GM18867 (cell line): ENCODE results near the gene STMP1.
A peak's percentile ranks its signal among the peaks of the same experiment; 100 is the strongest.
"Not testable (repeated sequence)": the region's sequence is repeated elsewhere in the genome, so short reads cannot be mapped to it uniquely, and the experiment has no call there.

Experiments used
- ATAC-seq: cut with Tn5 transposase; IDR thresholded peaks from one replicate; pipeline ENCODE4 v1.9.1; 2021; ENCODE audit warnings: mild to moderate bottlenecking, moderate library complexity; ENCODE audit not compliant: unreplicated experiment

The STMP1 gene

DNA sequence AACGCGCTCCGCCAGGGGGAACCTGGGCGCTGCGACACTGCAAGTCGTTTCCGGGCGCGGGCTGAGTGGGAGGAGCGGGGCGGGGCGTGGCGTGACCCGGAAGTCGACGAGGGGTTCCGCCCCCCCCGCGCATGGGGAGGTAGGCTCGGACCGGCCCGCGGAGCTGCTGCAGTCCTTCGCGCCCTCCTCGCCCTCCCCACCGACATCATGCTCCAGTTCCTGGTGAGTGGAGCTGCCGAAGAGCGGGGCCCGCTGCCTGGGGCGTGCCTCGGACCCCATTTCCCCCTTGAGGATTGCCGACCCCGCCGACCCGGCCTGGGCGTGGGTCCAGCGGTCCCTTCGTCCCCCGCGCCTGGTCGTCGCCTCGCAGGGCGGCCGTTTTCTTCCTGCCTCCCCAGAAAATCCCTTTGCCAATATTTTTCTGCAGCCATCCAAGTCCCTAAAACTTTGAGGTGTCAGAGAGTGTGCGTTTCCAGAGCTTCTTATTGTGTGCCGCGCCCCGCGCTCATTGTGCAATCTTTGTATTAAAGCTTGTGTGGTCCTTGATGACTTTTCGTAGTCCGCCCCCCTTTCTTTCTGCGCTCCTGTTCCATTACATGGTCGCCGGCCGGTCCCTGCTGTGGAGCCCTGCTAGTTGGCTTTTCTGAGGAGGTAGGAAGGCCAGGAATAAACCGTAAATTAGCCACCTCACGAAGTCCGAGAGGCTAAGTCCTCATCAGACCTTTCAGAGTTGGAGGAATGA is at the start of gene STMP1:
TSS of gene STMP1 (plus strand) at position 142 of the 742 bp plus-strand sequence.
- ATAC-seq = peak; percentile 96

GRCh38 chr7:135616136-135616535 is 46.2 kb upstream of the STMP1 start:
- no peak for ATAC-seq

GRCh38 chr7:135617781-135618180 is 44.5 kb upstream of the STMP1 start:
- no peak for ATAC-seq

DNA sequence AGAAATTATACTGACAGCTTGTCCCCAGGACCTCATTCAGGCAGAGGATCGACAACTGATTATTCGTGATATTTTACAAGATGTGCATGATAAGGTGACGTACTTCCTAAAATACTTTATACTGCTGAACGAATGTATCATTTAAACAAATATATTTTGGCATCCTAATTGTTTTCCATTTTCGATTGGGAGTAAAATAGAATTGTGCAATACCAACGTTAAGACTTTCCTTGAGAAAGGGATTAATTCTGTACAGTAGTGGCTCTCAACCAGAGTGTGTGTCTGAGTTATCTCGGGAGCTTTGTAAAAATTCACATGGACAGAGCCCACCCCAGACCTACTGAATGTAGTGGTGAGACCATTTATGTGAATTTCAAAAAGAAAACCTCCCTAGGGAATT is 43.8 kb upstream of the STMP1 start:
- no peak for ATAC-seq

DNA sequence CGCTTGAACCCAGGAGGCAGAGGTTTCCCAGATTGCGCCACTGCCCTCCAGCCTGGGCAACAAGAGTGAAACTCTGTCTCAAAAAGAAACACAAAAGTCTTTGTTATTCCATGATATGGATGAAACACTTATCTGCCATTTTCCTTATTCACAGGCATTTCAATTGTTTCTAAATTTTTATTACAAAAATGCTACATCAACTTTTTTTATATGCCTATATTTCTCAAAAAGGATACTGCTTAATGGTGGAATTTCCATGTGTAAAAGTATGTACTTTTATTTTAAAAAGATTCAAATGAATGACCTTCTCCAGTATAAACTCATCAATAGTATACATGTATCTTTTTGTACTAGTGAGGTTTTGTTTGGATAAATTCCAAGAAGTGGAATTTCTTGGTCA is 41.9 kb upstream of the STMP1 start:
- no peak for ATAC-seq

GRCh38 chr7:135620980-135621850 is 41.1 kb upstream of the STMP1 start:
- ATAC-seq = no peak

DNA sequence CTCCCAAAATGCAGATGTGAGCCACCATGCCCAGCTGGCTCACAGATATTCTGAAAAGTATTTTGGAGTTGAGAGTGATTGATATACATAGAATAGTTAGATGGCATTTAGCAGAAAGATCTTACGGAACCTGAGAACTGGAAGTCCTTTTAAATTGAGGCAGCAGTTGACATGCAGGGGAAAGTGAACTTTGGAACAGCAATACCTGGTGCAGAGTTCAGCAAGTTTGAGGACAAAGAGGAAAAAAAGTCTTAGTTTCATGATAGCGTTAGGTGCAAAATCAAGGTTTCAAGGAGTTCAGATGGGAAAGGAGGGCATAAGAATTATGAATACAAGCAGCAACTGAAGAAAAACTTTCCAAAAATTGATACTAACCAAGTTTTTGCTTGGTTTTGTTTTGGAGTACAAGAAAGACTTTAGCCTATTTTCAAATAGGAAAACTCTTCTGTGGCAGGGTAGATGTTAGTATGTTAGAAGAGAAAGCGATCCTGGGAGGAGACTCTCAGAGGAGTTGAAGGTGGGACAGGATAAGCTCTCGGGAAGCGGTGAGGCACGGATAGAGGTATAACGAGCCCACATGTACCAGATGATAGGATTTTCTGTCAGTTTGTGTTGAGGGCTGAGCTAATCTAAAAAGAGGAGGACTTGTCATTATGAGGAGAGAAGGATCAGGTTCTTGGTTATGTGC is 28.0 kb upstream of the STMP1 start:
- ATAC-seq = no peak

- not testable (repeated sequence) for ATAC-seq
These were observed 22.6 kb upstream of the STMP1 start for GRCh38 chr7:135639690-135640089.

GRCh38 chr7:135644154-135644553 is 18.2 kb upstream of the STMP1 start:
- no peak for ATAC-seq

GRCh38 chr7:135644729-135645128 is 17.6 kb upstream of the STMP1 start:
- ATAC-seq = no peak

DNA sequence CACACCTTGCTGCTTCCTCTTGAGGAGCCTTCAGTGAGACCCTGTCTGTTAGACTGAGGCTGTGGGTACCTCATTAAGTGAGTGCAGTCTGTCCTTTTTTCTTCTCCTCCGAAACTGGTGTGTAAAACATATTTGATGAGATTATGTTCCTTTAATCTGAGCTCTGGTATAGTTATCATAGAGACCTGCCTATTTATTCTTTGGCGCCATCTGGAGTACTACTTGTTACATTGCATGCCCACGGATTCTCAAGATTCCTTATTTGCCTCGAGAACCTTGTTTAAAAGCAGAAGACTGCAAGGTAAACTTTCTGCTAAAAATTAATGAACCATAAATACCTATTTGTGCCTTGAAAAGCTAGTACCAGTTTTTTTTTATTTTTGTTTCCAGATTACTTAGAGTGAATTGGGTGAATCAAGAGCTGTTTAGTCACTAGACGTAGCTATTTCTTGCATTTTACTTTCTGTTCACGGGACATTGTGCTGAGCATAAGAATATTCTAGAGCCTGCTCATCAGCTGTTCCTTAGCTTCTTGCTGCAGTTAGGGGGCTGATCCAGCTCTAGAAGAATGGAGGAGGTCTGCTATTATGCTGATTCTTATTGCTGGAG is 16.9 kb upstream of the STMP1 start:
- peak; percentile 74 for ATAC-seq

DNA sequence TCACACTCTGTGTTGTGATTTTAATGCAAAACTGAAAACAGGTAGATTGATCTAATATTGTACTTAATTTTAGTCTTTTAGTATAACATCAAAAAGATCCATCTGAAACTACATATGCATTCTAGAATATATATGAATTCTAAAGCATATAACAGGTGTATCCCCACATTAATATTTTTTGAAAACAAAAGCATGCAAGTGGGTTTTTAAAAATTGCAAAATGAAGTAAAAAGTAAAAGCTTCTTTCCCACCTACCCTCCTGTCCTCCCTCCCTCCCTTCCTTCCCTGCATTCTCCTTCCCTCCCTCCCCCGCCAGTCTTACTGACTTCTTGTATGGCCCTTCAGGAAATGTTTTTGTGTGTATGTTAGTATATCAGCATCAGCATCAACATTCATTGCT is 14.6 kb upstream of the STMP1 start:
- ATAC-seq = no peak

- no peak for ATAC-seq
These were observed 14.1 kb upstream of the STMP1 start for GRCh38 chr7:135648235-135648634.

DNA sequence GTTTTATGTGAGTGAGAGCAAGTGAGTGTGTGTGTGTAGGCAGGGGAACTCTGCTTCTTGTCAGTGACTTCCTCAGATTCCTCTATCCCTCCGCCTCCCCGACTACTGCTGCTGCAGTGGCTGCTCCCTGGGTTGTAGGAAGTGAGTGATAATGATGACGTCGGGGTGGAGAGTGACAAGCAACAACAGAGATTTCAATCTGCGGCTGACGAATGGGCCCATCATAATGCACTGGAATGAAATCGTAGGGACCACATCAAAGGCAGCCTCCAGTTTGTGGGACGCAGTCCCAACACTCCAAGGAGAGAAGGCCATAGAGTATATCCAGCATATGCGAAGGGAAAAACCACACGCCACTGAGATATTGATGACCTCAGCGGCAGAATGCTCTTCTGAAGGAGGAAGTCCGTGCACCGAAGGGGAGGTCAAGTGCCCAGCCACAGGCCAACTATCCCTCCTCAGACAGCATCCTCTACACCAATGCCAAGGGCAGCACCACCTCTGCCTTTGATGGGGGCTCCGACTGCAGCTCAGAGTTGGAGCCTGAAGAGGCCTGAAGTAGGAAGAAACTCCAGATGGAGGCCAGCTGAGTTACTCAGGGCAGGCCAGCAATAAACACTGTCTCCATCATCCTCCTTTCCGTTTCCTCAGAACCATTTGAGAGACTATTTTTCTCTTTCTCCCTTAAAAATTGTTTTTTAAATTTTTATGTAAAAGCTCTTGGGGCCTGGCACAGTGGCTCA is 11.3 kb upstream of the STMP1 start:
- ATAC-seq = no peak

DNA sequence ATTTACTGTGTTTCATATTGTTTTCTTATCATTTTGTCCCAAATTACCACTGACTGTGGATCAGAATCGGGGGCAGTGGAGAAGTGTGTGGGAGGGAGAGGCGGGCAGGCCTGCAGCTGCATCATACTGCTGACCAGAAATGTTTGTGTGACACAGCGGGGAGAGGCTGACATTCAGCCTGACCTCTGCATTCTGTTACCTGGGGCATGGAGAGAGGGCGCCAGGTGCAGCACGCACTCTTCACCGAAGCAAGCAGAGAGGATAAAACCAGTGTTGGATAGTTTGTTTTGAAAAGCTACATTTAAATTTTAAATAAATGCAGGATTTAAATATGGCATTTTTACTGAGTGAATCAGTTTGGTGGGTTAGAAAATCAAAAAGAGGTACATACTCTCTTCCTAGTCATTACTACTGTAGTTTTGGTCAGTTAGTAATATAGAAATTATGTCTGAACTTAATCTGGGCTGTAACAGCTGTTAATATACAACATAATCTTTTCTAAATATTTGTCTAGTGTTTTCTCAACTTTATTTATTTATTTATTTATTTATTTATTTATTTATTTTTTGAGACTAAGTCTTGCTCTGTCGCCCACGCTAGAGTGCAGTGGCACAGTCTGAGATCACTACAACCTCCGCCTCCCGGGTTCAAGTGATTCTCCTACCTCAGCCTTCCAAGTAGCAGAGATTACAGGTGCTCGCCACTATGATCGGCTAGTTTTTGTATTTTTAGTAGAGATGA is 8.8 kb upstream of the STMP1 start:
- no peak for ATAC-seq

DNA sequence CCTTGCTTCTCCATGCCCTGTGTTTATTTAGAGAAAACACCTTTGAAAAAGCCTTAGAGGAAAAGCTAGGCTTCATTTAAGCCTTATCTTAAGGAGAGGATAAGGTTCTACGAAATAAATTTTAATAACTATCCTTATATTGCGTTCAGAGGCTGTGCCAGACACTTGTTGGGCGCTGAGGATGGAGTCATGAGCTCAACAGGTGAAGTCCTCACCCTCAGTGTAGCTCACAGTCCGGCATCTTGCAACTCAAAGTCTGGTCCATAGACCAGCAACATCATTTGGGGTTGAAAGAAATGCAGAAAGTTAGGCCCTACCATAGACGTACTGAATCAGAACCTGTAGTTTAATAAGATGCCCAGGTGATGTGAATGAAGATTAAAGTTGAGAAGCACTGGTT is 3.8 kb upstream of the STMP1 start:
- ATAC-seq = no peak

DNA sequence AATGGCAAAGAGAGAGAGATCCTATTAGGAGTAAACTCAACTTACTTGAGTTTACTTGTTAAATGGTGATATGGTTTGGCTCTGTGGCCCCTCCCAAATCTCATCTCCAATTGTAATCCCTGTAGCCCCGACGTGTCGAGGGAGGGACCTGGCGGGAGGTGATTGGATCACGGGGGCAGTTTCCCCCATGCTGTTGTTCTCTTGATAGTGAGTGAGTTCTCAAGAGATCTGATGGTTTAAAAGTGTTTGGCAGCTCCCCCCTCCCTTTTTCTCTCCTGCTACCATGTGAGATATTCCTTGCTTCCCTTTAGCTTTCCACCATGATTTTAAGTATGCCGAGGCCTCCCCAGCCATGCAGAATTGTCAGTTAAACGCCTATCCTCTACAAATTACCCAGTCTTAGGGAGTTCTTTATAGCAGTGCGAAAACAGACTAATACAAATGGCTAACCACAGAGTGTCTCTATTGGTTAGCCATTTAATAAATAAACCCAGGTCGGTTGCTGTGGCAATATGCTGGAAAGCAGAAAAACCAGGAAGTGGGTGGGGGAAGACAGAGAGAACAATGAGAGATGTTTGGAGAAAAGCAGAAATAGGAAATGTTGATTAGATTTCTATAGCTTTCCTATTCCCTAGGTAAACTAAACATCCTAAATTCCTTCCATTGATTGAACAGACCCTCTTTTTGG is 3.0 kb upstream of the STMP1 start:
- ATAC-seq = no peak

GRCh38 chr7:135661311-135662122 is 797 bp upstream of the STMP1 start:
- peak; percentile 1 for ATAC-seq

DNA sequence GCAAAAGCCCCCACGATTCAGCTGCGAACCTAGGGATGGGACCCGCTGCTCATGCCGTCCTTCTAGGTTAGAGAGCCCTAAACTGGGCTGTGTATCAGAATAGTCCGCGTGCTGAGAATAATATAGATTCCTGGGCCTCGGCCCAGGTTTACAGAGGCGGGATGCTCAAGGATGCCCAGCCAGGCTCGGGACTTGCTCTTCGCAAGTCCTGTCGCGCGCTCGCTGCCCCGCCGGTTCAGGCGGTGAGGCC is 266 bp upstream of the STMP1 start:
- ATAC-seq = no peak
